HepG2 (cell line): ENCODE data around the gene PRPF4. TPM values are rescaled to one million over a fixed set of nuclear protein-coding genes. Genes with fewer than 3 reads are reported as not detected.
A peak's percentile ranks its signal among the peaks of the same experiment; 100 is the strongest.

ENCODE experiments used
- ATF1 ChIP-seq: IDR thresholded peaks from 2 replicates; pipeline ENCODE4 v1.6.1; 2016; ENCODE audit warnings: mild to moderate bottlenecking, control low read depth
- CBX5 ChIP-seq: sonication (generic); formaldehyde crosslinking; IDR thresholded peaks from 2 replicates; pipeline ENCODE4 v1.4.0; 2020; ENCODE audit warnings: missing genetic modification reagents, borderline replicate concordance
- GATAD1 ChIP-seq: IDR thresholded peaks from 2 replicates; pipeline ENCODE4 v1.6.1; 2016; ENCODE audit warnings: missing genetic modification reagents, missing compliant biosample characterization
- GFI1 ChIP-seq: sonication (generic); formaldehyde crosslinking; IDR thresholded peaks from 2 replicates; pipeline ENCODE4 v1.5.0; 2020; ENCODE audit warnings: missing genetic modification reagents, mild to moderate bottlenecking, borderline replicate concordance
- GTF2F1 ChIP-seq: fragments of 150-350 bp; IDR thresholded peaks from 2 replicates; pipeline ENCODE4 v1.6.1; 2014; ENCODE audit warnings: low read length
- HDAC2 ChIP-seq: sonication (generic); formaldehyde crosslinking; IDR thresholded peaks from 2 replicates; pipeline ENCODE4 v1.4.0; 2020; ENCODE audit warnings: missing genetic modification reagents
- HMGA1 ChIP-seq: sonication (generic); formaldehyde crosslinking; conservative IDR thresholded peaks from 2 replicates; pipeline ENCODE4 v1.4.0; 2020; ENCODE audit warnings: missing genetic modification reagents
- NBN ChIP-seq: fragments of 450-650 bp; conservative IDR thresholded peaks from 2 replicates; pipeline ENCODE4 v1.6.1; 2017
- NCOA5 ChIP-seq: sonication (generic); formaldehyde crosslinking; IDR thresholded peaks from 2 replicates; pipeline ENCODE4 v1.4.0; 2020; ENCODE audit warnings: missing genetic modification reagents
- NFYC ChIP-seq: IDR thresholded peaks from 2 replicates; pipeline ENCODE4 v1.6.1; 2016; ENCODE audit warnings: missing genetic modification reagents, missing compliant biosample characterization
- RORA ChIP-seq: sonication (generic); formaldehyde crosslinking; IDR thresholded peaks from 2 replicates; pipeline ENCODE4 v1.5.0; 2020; ENCODE audit warnings: mild to moderate bottlenecking, missing genetic modification reagents, moderate library complexity
- SALL1 ChIP-seq: sonication (generic); formaldehyde crosslinking; IDR thresholded peaks from 2 replicates; pipeline ENCODE4 v1.8.0; 2022; ENCODE audit warnings: mild to moderate bottlenecking, missing genetic modification reagents
- SKI ChIP-seq: fragments of 450-650 bp; IDR thresholded peaks from one replicate; pipeline ENCODE4 v1.6.1; 2018; ENCODE audit warnings: mild to moderate bottlenecking; ENCODE audit not compliant: partially characterized antibody
- SP140L ChIP-seq: sonication (generic); formaldehyde crosslinking; IDR thresholded peaks from 2 replicates; pipeline ENCODE4 v1.4.0; 2020; ENCODE audit warnings: missing genetic modification reagents, borderline replicate concordance
- ZNF33A ChIP-seq: sonication (generic); formaldehyde crosslinking; IDR thresholded peaks from 2 replicates; pipeline ENCODE4 v1.5.1; 2020; ENCODE audit warnings: missing genetic modification reagents, mild to moderate bottlenecking, moderate library complexity, borderline replicate concordance
- ZNF44 ChIP-seq: sonication (generic); formaldehyde crosslinking; IDR thresholded peaks from 2 replicates; pipeline ENCODE4 v1.5.1; 2020; ENCODE audit warnings: mild to moderate bottlenecking, missing genetic modification reagents
- ZNF775 ChIP-seq: sonication (generic); formaldehyde crosslinking; IDR thresholded peaks from 2 replicates; pipeline ENCODE4 v1.4.0; 2020; ENCODE audit warnings: missing genetic modification reagents, mild to moderate bottlenecking, moderate library complexity, borderline replicate concordance
- ZNF839 ChIP-seq: sonication (generic); formaldehyde crosslinking; IDR thresholded peaks from 2 replicates; pipeline ENCODE4 v1.4.0; 2020; ENCODE audit warnings: missing genetic modification reagents, mild to moderate bottlenecking, borderline replicate concordance
- polyA plus RNA-seq, 8 experiments: library from polyadenylated mRNA; depleted of rRNA in 3 of 8; stranded (reverse) in 7 of 8; unstranded in 1 of 8; fragments of >200 nt; fragmentation: Illumina TruSeq in 4 of 8; extraction: Trizol in 4 of 8; gene quantifications; 2 replicates each; pipeline versions ENCODE4 v1.2.1 to v1.2.3, GENCODE V29; 2011 to 2016; ENCODE audit warnings: low read depth in 4 of 8, missing spikeins in 1 of 8, mixed read lengths in 1 of 8; ENCODE audit not compliant: insufficient read depth in 1 of 8
- total RNA-seq, 5 experiments: library from RNA; depleted of rRNA; stranded (reverse); fragments of >200 nt; fragmentation: Illumina TruSeq; extraction: Trizol; gene quantifications; 2 replicates each; pipeline ENCODE4 v1.2.3, GENCODE V29; 2016; ENCODE audit warnings: low read depth in 1 of 5
- TF ChIP-seq, protein P1 (sequence below): sonication (generic); formaldehyde crosslinking; conservative IDR thresholded peaks from 2 replicates; pipeline ENCODE4 v1.4.0; 2020; ENCODE audit warnings: missing genetic modification reagents
- TF ChIP-seq, protein P2 (sequence below): IDR thresholded peaks from 2 replicates; pipeline ENCODE4 v1.6.1; 2016; ENCODE audit warnings: low read depth
- TF ChIP-seq, protein P3 (sequence below): sonication (generic); IDR thresholded peaks from 2 replicates; pipeline ENCODE4 v1.6.1; 2016; ENCODE audit warnings: low read depth, borderline replicate concordance
- TF ChIP-seq, protein P4 (sequence below): sonication (generic); formaldehyde crosslinking; IDR thresholded peaks from 2 replicates; pipeline ENCODE4 v1.4.0; 2020; ENCODE audit warnings: mild to moderate bottlenecking, missing genetic modification reagents
- TF ChIP-seq, protein P5 (sequence below): sonication (generic); formaldehyde crosslinking; IDR thresholded peaks from 2 replicates; pipeline ENCODE4 v1.8.0; 2022; ENCODE audit warnings: mild to moderate bottlenecking, missing genetic modification reagents, moderate library complexity
- TF ChIP-seq, protein P6 (sequence below): sonication (generic); formaldehyde crosslinking; IDR thresholded peaks from 2 replicates; pipeline ENCODE4 v1.8.1; 2023; ENCODE audit warnings: mild to moderate bottlenecking, missing genetic modification reagents

The PRPF4 gene
- total and polyA plus RNA-seq, 2 of the 13 experiments (the other 11 are each of a cell fraction or from before 2014, with no cell fraction given), result 10.3 to 49.0 TPM

DNA sequence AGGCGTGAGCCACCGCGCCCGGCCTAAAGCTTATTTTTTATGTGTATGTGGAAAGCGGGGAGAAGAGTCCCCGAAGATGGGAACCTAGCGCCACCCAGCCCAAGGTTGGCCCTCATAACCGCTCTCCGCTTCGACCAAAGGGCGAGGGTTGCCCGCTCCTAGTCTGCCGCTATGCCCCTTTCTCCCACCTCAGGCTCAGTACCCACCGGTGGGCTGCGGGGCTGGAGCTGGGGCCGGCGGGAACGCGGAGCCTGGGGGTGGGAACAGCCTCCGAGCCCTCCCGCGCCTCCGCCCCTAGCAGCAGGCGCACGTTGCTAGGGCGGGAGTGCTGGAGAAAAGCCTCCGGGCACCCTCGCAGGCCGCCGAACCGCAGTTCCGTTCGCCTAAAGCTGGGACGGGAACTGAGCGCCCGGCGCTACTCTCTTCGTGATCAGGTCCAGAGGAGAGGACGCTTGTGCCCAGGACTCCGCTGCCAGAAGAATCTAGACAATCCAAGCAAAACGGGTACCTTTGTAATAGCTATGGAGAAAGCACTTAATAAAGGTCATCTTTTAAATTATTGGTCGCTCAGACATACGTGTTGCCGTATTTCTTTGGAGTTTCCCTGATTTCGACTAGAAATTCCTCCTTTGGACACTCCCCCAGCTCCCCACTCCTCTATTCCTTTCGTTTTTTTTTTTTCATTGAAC lies 64.7 kb downstream of the PRPF4 start, which contains the start of gene WDR31 (continued):
- TF ChIP-seq, protein P1, sequence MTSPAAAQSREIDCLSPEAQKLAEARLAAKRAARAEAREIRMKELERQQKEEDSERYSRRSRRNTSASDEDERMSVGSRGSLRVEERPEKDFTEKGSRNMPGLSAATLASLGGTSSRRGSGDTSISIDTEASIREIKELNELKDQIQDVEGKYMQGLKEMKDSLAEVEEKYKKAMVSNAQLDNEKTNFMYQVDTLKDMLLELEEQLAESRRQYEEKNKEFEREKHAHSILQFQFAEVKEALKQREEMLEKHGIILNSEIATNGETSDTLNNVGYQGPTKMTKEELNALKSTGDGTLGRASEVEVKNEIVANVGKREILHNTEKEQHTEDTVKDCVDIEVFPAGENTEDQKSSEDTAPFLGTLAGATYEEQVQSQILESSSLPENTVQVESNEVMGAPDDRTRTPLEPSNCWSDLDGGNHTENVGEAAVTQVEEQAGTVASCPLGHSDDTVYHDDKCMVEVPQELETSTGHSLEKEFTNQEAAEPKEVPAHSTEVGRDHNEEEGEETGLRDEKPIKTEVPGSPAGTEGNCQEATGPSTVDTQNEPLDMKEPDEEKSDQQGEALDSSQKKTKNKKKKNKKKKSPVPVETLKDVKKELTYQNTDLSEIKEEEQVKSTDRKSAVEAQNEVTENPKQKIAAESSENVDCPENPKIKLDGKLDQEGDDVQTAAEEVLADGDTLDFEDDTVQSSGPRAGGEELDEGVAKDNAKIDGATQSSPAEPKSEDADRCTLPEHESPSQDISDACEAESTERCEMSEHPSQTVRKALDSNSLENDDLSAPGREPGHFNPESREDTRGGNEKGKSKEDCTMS (CRISPR knock-in tag), result 0 out of 2 replicates have a peak, but pooled peaks have one; percentile 70
- TF ChIP-seq, protein P2, sequence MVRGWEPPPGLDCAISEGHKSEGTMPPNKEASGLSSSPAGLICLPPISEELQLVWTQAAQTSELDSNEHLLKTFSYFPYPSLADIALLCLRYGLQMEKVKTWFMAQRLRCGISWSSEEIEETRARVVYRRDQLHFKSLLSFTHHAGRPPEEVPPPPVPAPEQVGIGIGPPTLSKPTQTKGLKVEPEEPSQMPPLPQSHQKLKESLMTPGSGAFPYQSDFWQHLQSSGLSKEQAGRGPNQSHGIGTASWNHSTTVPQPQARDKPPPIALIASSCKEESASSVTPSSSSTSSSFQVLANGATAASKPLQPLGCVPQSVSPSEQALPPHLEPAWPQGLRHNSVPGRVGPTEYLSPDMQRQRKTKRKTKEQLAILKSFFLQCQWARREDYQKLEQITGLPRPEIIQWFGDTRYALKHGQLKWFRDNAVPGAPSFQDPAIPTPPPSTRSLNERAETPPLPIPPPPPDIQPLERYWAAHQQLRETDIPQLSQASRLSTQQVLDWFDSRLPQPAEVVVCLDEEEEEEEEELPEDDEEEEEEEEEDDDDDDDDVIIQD, result peak; percentile 75
- peak; percentile 91; the same call in 1 of the 2 replicates for TF ChIP-seq ZNF33A (CRISPR knock-in tag)
- no peak for TF ChIP-seq GTF2F1
- TF ChIP-seq, protein P3, sequence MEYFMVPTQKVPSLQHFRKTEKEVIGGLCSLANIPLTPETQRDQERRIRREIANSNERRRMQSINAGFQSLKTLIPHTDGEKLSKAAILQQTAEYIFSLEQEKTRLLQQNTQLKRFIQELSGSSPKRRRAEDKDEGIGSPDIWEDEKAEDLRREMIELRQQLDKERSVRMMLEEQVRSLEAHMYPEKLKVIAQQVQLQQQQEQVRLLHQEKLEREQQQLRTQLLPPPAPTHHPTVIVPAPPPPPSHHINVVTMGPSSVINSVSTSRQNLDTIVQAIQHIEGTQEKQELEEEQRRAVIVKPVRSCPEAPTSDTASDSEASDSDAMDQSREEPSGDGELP, result peak; percentile 23; the same call in 1 of the 2 replicates
- no peak for TF ChIP-seq ZNF775 (CRISPR knock-in tag)
- no peak for TF ChIP-seq NCOA5 (CRISPR knock-in tag)
- TF ChIP-seq SALL1 (CRISPR knock-in tag), result peak; percentile 93
- TF ChIP-seq ATF1 (CRISPR knock-in tag), result peak; percentile 55; the same call in 1 of the 2 replicates
- TF ChIP-seq, protein P4, sequence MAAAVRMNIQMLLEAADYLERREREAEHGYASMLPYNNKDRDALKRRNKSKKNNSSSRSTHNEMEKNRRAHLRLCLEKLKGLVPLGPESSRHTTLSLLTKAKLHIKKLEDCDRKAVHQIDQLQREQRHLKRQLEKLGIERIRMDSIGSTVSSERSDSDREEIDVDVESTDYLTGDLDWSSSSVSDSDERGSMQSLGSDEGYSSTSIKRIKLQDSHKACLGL (CRISPR knock-in tag), result peak; percentile 51; the same call in 1 of the 2 replicates
- TF ChIP-seq ZNF839 (CRISPR knock-in tag), result no peak
- peak; percentile 62 for TF ChIP-seq SKI
- TF ChIP-seq GFI1 (CRISPR knock-in tag), result peak; percentile 81
- no peak for TF ChIP-seq NBN
- TF ChIP-seq HDAC2 (CRISPR knock-in tag), result peak; percentile 87
- TF ChIP-seq, protein P5, sequence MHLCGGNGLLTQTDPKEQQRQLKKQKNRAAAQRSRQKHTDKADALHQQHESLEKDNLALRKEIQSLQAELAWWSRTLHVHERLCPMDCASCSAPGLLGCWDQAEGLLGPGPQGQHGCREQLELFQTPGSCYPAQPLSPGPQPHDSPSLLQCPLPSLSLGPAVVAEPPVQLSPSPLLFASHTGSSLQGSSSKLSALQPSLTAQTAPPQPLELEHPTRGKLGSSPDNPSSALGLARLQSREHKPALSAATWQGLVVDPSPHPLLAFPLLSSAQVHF (CRISPR knock-in tag), result peak; percentile 61; the same call in 1 of the 2 replicates
- TF ChIP-seq GATAD1 (CRISPR knock-in tag), result peak; percentile 94
- no peak; the same call in 1 of the 2 replicates for TF ChIP-seq SP140L (CRISPR knock-in tag)
- TF ChIP-seq CBX5, result peak; percentile 95; the same call in 1 of the 2 replicates
- peak; percentile 29; the same call in 1 of the 2 replicates for TF ChIP-seq NFYC (CRISPR knock-in tag)
- peak; percentile 28; the same call in 1 of the 2 replicates for TF ChIP-seq ZNF44
- TF ChIP-seq, protein P6, sequence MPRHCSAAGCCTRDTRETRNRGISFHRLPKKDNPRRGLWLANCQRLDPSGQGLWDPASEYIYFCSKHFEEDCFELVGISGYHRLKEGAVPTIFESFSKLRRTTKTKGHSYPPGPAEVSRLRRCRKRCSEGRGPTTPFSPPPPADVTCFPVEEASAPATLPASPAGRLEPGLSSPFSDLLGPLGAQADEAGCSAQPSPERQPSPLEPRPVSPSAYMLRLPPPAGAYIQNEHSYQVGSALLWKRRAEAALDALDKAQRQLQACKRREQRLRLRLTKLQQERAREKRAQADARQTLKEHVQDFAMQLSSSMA (CRISPR knock-in tag), result 0 out of 2 replicates have a peak, but pooled peaks have one; percentile 25
- no peak for TF ChIP-seq RORA (CRISPR knock-in tag)
- TF ChIP-seq HMGA1 (CRISPR knock-in tag), result no peak
